ENCODE measurements around the gene MAGI1.

Gene MAGI1

GRCh38 chr3:65979162-65979561, 59.6 kb downstream of the MAGI1 start:
- peak in 1 of 10 donors; percentile 12 for DNase-seq
- intact Hi-C loops (cut with DNase I), result no loop called here

DNA sequence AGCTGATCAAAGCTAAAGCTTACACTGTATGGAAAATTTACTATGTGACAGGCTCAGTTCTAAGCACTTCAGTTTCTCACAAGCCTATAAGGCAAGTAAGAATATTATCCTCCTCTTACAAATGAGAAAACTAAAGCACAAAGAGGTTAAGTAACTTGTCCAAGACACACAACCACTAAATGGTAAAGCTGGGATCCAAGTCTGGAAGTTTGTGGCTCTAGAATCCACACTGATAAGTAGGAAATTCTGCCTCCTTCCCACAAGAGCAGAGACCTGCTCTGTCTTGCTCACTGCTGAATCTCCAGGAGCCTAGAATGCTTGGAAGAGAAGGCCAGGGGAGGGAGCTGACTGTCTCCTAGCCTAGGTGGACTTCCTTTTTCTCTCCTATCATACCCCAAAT, 60.6 kb downstream of the MAGI1 start:
- intact Hi-C loops (cut with DNase I), result no loop called here

DNA sequence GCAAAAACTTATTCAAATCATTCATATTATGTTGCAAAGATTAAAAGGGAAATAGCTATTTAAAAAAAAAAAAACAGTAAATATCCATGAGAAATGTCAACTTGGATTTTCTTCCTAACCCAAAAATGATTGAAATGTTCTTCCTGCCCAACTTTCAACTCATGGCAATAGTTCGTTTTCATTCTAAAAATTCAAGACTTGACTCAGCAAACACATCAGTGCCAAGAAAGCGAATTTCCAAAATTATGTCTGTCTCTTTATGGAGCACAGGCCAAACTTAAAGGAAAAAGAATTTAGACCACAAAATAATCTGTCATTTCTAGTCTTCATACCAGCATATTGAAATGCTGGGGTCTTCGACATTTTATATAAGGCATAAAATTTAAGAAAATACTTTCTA, 63.7 kb downstream of the MAGI1 start:
- DNase-seq, result no peak
- intact Hi-C loops (cut with DNase I), result no loop called here

More for the DNA sequence above, 60.6 kb downstream of the MAGI1 start:
- DNase-seq, result no peak

GRCh38 chr3:65974509-65974908, 64.2 kb downstream of the MAGI1 start:
- intact Hi-C loops (cut with DNase I), result no loop called here
- peak in 1 of 10 donors; percentile 57 for DNase-seq

DNA sequence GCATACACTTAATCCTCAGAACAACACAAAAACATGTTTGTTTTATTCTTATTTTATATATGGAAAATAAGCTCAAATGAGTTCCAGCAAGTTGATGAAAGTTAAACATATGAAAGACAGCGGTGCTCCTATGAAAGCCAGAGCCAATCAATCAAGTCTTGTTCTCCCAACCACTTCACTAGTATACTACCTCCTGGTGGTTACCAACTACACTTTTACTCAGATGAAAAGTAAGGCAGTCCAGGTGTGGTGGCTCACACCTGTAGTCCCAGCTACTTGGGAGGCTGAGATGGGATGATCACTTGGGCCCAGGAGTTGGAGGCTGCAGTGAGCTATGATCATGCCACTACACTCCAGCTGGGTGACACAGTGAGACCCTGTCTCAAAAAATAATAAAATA, 66.0 kb downstream of the MAGI1 start:
- intact Hi-C loops (cut with DNase I), result no loop called here
- no peak for DNase-seq

DNA sequence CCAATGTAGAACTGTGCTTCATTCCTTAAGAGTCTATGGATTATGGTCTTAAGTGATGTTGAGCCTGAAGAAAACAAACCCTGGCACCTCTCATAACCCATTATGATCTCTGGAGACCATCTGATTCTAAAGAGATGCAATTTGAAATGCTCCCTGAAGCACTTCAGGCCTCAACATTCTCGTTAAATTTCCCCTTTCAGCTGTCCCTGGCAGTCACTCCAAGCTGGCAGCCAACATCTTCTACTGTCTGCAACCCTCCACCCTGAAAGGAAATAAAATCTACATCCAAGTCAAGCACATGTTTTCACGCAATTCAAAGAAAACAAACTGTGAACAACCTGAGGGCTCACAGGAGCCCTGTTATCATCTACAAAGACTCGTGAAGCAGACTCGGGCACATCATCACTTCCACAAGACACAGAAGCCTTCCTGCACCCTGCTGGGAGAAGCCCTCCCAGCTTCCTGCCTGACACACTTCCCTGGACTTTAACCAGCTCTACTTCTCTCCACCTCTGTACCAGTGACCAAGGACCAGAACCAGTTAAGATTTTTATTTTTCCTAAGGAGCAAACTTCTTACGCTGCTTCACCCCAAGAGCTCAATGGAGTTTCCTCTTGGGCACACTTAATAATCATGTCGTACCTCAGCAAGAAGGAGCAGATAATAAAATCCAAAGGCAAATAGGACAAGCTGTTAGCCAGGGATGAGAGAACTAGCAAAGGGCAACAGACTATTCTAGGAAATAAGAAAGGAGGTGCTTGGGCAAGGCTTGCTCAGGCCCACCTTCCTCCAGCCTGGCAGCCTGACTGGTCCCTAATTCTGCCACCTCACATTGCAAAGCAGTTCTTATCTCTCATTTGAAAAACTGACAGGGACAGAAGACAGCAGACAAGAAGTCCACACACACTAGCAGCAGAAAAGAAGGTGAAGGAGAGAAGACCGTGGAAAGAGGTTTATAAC, 67.1 kb downstream of the MAGI1 start:
- intact Hi-C loops (cut with DNase I), result no loop called here
- DNase-seq, result peak in 1 of 10 donors; percentile 32

GRCh38 chr3:65968996-65969395, 69.7 kb downstream of the MAGI1 start:
- intact Hi-C loops (cut with DNase I), result no loop called here

GRCh38 chr3:65967451-65967850, 71.3 kb downstream of the MAGI1 start:
- intact Hi-C loops (cut with DNase I), result no loop called here
- no peak for DNase-seq

More at GRCh38 chr3:65968996-65969395, 69.7 kb downstream of the MAGI1 start:
- no peak for DNase-seq

DNA sequence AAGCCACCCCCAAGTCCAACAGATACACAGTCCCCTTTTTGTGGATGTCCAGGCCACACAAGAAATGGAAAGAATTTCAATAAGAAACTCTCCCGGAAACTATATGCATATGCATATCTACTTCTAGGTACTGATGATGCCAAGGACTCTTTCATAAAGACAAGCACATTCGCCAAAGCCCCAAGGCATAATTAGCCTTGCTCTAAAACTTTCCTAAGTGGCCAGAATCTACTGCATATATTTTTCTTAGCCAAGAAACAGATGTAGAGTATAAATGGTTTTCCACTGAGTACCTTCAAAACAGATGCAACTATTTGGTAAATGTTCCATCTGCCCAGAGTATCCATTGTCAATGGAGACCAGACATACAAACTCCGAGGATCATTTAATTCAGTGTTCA, 73.9 kb downstream of the MAGI1 start:
- DNase-seq, result no peak

GRCh38 chr3:65963787-65964677, 74.7 kb downstream of the MAGI1 start:
- intact Hi-C loops (cut with DNase I), result no loop called here
- DNase-seq, result no peak

More for the DNA sequence above, 73.9 kb downstream of the MAGI1 start:
- intact Hi-C loops (cut with DNase I), result no loop called here

GRCh38 chr3:65961733-65962132, 77.0 kb downstream of the MAGI1 start:
- intact Hi-C loops (cut with DNase I), result no loop called here
- no peak for DNase-seq

DNA sequence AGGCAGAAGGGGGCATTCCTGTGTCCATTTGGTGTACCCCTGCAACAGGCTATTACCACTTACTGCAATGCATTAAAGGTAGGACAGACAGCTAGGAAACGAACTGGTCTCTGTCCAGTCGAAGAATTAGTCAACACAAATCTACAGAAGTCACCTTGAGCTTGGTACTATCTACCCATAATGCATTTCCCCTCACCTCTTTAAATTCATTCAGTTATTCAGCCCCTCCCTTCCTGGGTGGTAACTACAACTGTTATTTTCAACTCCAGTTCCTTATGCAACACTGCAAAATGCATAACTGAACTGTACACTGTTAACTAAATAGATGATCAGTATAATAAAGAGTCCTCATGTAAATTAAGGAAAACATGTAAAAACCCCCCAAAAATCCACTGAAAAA, 77.6 kb downstream of the MAGI1 start:
- no peak for DNase-seq
- intact Hi-C loops (cut with DNase I), result no loop called here

- no peak for DNase-seq
- intact Hi-C loops (cut with DNase I), result no loop called here
Observed at GRCh38 chr3:65960087-65960486, 78.6 kb downstream of the MAGI1 start.

DNA sequence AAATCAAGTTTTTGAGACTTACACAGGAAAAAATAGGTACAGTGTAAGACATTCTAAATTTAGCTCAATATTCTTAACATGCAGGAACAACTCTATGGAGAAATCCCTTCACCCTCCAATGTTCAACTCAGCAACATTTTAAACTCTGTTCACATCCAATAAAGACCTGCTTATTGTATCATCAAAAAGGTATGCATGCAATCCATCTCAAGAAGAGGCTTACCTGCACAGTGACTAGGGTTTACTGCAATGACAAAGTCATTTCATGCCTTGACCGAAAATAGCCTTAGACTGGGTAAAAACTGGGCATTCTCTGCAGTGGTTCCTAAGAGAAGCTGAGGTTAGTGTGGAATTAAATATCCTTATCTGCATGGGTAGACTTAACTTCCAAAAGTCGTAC, 80.5 kb downstream of the MAGI1 start:
- no peak for DNase-seq
- intact Hi-C loops (cut with DNase I), result no loop called here

DNA sequence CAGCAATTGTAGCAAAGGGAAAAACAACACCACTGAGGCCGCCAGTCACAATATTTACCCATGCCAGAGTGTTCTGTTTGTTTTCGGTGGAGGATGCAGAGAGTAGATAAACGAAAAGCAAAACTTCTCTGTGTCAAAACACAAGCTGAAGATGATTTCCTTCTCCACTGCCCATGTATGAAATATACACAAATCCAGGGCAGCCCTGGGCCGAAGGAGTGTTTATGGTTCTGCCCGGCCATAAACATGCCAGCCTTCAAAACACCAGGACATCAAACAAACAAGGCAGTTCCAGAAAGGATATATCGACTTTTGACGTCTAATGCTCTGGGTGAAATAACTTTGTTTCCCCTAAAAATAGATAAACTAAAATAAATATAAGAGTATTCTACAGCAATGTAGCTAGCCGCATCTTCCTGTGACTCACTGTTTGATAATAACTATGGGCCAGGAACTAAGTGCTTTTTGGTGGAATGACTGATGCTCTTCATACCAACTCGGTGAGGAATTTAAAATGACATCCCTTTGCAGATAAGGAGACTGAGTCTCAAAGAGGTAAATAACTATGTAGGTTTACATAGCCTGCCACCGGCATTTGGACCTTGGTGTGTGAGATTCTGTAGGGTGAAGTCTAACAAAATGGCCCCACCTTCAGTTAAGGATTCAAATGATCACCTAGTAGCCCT, 82.8 kb downstream of the MAGI1 start:
- no peak for DNase-seq
- intact Hi-C loops (cut with DNase I), result no loop called here

DNA sequence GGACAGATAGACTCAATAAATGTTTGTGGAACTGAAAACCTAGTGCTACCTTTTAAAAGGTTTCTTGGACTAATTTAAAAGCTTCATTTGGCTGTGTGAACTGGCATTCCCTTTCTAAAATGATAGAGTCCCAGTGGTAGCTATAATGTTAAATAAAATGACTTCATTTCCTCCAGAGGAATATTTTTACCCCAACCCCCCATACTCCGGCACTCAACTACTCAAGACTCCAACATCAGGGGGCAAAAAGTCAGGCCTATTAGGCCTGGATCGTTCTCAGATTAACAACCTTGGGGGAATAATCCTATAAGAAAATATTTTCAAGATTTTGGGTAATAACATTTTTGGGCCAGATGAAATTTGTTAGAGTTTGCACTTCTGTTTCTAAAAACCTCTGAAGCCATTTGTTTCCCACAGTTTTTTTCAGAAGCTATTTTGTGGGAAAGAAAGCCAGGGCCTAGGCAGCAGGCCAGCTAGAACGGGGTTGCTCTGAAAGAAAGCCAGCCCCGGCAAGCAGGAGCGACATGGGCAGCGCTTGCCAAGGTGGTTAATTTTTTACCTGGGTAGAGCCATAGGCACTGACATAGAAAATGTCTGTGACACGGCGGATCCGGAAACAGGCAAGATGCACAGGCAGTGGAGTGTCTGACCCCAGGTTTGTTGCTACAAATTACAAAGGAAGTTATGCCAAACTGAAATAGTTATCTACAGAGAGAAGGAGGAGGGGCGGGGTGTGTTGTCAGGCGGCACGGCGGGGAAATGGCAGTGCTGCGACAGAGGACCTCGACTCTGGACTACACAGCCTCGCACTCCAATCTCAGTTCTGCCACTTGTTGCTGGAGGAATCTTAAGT, 84.6 kb downstream of the MAGI1 start:
- DNase-seq, result peak in 7 of 10 donors; percentile 10 to 82 (median 35)
- intact Hi-C loops (cut with DNase I), result no loop called here

- no peak for DNase-seq
Observed at GRCh38 chr3:65953301-65953812, 85.4 kb downstream of the MAGI1 start.

GRCh38 chr3:65952842-65953241, 85.9 kb downstream of the MAGI1 start:
- no peak for DNase-seq
- intact Hi-C loops (cut with DNase I), result no loop called here

More at GRCh38 chr3:65953301-65953812, 85.4 kb downstream of the MAGI1 start:
- intact Hi-C loops (cut with DNase I), result no loop called here

- intact Hi-C loops (cut with DNase I), result no loop called here
- DNase-seq, result no peak
Observed at GRCh38 chr3:65951836-65952505, 86.7 kb downstream of the MAGI1 start.

Measured in posterior cingulate gyrus (tissue), 11 donors.